ENCODE measurements around the gene KDM3B.

DNA sequence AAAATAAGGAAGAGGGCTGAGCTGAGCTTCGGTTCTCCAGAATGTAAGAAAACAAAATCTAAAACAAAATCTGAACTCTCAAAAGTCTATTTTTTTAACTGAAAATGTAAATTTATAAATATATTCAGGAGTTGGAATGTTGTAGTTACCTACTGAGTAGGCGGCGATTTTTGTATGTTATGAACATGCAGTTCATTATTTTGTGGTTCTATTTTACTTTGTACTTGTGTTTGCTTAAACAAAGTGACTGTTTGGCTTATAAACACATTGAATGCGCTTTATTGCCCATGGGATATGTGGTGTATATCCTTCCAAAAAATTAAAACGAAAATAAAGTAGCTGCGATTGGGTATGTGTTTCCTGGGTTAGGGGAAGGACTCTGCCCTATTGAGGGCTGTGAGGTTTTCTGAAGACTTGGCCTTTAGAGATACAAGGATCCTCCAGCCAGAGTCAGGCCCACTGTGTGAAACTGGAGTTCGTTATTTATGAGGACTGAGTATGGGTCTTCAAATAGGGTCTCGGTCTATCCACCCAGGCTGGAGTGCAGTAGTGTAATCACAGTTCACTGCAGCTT, 116.6 kb downstream of the KDM3B start:
- TF ChIP-seq, protein P1, sequence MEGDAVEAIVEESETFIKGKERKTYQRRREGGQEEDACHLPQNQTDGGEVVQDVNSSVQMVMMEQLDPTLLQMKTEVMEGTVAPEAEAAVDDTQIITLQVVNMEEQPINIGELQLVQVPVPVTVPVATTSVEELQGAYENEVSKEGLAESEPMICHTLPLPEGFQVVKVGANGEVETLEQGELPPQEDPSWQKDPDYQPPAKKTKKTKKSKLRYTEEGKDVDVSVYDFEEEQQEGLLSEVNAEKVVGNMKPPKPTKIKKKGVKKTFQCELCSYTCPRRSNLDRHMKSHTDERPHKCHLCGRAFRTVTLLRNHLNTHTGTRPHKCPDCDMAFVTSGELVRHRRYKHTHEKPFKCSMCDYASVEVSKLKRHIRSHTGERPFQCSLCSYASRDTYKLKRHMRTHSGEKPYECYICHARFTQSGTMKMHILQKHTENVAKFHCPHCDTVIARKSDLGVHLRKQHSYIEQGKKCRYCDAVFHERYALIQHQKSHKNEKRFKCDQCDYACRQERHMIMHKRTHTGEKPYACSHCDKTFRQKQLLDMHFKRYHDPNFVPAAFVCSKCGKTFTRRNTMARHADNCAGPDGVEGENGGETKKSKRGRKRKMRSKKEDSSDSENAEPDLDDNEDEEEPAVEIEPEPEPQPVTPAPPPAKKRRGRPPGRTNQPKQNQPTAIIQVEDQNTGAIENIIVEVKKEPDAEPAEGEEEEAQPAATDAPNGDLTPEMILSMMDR (conservative IDR thresholded peaks at IDR 0.05; ENCODE audit: low read length): no peak
- TF ChIP-seq EZH2phosphoT487 (IDR thresholded peaks at IDR 0.05; ENCODE audit: borderline replicate concordance): no peak
